Measurements from ENCODE around the gene SETBP1. TPM values are rescaled to one million over a fixed set of nuclear protein-coding genes. Genes with fewer than 3 reads are reported as not detected.

SETBP1 gene
- total and polyA plus RNA-seq, 7 experiments from 2014 or later, result 0.08 to 12.5 (median 2.5) TPM; not detected in 2

DNA sequence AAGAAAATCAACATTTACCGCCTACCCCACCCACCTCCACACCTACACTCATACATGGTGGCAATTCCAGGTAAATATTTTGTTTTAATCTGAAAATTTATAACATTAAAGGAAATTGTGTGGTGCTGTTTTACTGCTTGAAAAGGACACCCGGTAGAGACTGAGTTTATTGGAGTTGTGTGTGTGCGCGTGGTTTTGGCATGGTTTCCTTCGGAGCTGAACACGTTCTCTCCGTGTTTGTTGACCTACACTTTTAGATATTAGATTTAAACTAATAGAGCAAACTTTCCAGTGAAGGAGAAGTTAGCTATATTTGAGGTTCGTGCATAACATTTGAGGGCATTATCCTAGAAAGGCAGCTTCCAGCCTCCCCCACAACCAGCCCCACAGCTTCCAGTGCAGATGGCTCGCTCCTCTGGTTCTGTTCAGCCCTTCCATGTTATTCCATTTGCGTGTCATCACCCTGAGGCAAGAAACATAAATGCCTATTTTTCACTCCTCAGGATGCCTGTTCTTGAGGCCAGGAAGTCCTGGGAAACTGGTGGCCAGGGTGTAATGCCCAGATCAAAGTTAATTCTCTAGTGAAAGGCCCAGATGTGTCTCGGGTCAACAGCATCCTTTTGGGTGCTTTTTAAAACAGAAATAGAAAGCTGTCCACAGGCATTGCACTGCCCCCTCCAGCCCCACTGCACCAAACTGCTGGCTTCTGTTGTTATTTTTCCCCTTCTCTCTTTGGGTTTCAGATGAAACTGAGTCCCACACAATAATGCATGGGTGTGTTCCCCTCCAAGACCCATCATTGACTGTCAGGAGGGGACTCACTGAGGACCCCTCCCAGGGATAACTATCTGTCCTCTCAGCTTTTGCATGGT, 190.2 kb downstream of the SETBP1 start:
- Histone ChIP-seq H3K27ac (ENCODE audit: low read depth, low read length) (no peak overlapping the region), H3K9me3 (ENCODE audit: control insufficient read depth in 2 of 3, low read length in 3 of 3) (no peaks in the 10 kb centered on the region), H3K4me1 (ENCODE audit: control insufficient read depth in 2 of 2, insufficient read depth in 2 of 2, low read length in 2 of 2) (no peaks in the 10 kb centered on the region), H3K4me3 (ENCODE audit: low read length) (no peak overlapping the region), H3K36me3 (ENCODE audit: control insufficient read depth in 2 of 3, insufficient read depth in 3 of 3, low read length in 3 of 3) (no peaks in the 10 kb centered on the region), H3K27me3 (ENCODE audit: control insufficient read depth in 2 of 2, insufficient read depth in 2 of 2, low read length in 2 of 2) (no peaks in the 10 kb centered on the region)
- CTCF ChIA-PET, result no interaction called here
- DNase-seq (no peak), ATAC-seq (no peak)
- POLR2A ChIA-PET, result no interaction called here
- Mint-ChIP-seq H3K36me3 (no peaks in the 10 kb centered on the region), H3K9me3 (peaks cover 0 to 6% (median 0%) of the 10 kb centered on the region in 11 donors), H3K27ac (no peak overlapping the region), H3K4me3 (no peak overlapping the region), H3K4me1 (peaks cover 0 to 15% (median 0%) of the 10 kb centered on the region in 7 donors), H3K27me3 (peaks cover 0 to 13% (median 0%) of the 10 kb centered on the region in 5 donors)
- intact Hi-C loops (cut with micrococcal nuclease), result no loop called here

DNA sequence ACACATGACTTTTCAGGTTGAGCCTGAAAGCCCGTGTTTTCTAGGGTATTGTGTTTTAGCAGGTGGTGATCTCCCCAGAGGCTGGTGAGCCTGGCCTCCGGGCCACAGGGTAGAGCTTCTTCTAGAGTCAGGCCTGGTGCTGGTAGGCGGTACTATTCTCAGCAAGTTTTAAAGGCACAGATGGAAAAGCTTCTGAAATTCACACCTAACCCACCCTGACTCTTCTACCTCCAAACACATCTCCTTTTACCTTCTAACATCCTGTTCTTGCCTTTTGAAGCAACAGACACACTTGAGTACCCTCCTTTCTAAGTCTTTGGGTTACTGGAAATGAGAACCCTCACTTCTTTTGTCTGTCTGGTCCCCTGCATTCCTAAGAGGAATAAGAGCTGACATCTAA, 191.1 kb downstream of the SETBP1 start:
- Mint-ChIP-seq H3K36me3 (no peaks in the 10 kb centered on the region), H3K27me3 (peaks cover 0 to 10% (median 0%) of the 10 kb centered on the region in 5 donors), H3K4me1 (peaks cover 0 to 9% (median 0%) of the 10 kb centered on the region in 7 donors), H3K27ac (no peak overlapping the region), H3K4me3 (no peak overlapping the region), H3K9me3 (peaks cover 0 to 6% (median 0%) of the 10 kb centered on the region in 11 donors)
- no peaks in the 10 kb centered on the region for H3K4me1 ChIP-seq (ENCODE audit: control insufficient read depth in 2 of 2, insufficient read depth in 2 of 2, low read length in 2 of 2)
- no peak overlapping the region for H3K4me3 ChIP-seq (ENCODE audit: low read length)
- ChIA-PET POLR2A (no interaction called here), CTCF (no interaction called here)
- H3K27me3 ChIP-seq (ENCODE audit: control insufficient read depth in 2 of 2, insufficient read depth in 2 of 2, low read length in 2 of 2), result no peaks in the 10 kb centered on the region
- intact Hi-C loops (cut with micrococcal nuclease), result no loop called here
- no peak overlapping the region for H3K27ac ChIP-seq (ENCODE audit: low read depth, low read length)
- DNase-seq, result no peak
- no peaks in the 10 kb centered on the region for H3K9me3 ChIP-seq (ENCODE audit: control insufficient read depth in 2 of 3, low read length in 3 of 3)
- ATAC-seq, result no peak
- H3K36me3 ChIP-seq (ENCODE audit: control insufficient read depth in 2 of 3, insufficient read depth in 3 of 3, low read length in 3 of 3), result no peaks in the 10 kb centered on the region

DNA sequence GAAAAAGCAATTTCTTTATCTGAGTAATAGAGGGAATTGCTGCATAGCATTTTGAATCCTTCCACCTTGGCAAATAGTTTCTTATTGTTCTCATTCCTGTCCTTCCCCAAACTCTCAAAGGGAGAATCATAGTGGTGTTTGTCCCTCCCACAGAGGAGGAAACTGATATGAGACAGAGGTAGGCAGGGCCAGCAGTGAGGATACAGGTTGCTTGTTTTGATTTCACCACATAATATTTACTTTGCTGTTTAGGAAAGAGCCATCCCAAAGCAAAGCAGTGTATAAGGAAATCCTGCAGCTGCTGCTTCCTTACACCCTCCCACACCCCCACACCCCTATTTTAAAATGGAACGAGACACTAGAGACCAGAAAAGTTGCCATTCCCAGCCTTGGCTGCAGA, 195.3 kb downstream of the SETBP1 start:
- H3K9me3 ChIP-seq (ENCODE audit: control insufficient read depth in 2 of 3, low read length in 3 of 3), result no peaks in the 10 kb centered on the region
- peaks cover 0 to 9% (median 0%) of the 10 kb centered on the region in 7 donors for H3K4me1 Mint-ChIP-seq
- H3K27ac ChIP-seq (ENCODE audit: low read depth, low read length), result no peak overlapping the region
- H3K4me3 ChIP-seq (ENCODE audit: low read length), result no peak overlapping the region
- H3K36me3 Mint-ChIP-seq, result no peaks in the 10 kb centered on the region
- H3K27me3 Mint-ChIP-seq, result peaks cover 0 to 16% (median 0%) of the 10 kb centered on the region in 5 donors
- no peaks in the 10 kb centered on the region for H3K4me1 ChIP-seq (ENCODE audit: control insufficient read depth in 2 of 2, insufficient read depth in 2 of 2, low read length in 2 of 2)
- peaks cover 0 to 7% (median 0%) of the 10 kb centered on the region in 11 donors for H3K9me3 Mint-ChIP-seq
- ChIA-PET CTCF (no interaction called here), POLR2A (no interaction called here)
- DNase-seq (no peak), ATAC-seq (no peak)
- H3K4me3 Mint-ChIP-seq, result no peak overlapping the region
- H3K27ac Mint-ChIP-seq, result no peak overlapping the region
- intact Hi-C loops (cut with micrococcal nuclease), result no loop called here
- H3K36me3 ChIP-seq (ENCODE audit: control insufficient read depth in 2 of 3, insufficient read depth in 3 of 3, low read length in 3 of 3), result no peaks in the 10 kb centered on the region
- no peaks in the 10 kb centered on the region for H3K27me3 ChIP-seq (ENCODE audit: control insufficient read depth in 2 of 2, insufficient read depth in 2 of 2, low read length in 2 of 2)

DNA sequence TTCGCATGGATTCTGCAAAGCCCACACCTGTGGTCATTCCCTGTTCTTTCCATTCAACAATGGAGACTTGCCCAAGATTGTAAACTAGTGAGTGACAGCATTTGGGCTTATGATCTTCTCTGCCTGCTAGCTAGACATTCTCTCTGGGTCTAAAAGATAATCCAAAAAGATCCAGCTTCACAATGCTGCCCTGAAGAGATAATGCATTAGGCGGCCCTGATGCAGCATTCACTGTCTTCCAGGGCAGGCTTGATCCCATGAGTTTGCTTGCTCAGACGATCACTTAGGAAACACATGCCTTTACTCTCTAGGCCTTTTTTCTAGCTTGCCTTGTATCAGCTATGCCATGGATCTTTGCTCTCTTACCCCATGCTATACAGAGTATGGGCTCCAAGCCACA, 196.1 kb downstream of the SETBP1 start:
- H3K27me3 ChIP-seq (ENCODE audit: control insufficient read depth in 2 of 2, insufficient read depth in 2 of 2, low read length in 2 of 2), result no peaks in the 10 kb centered on the region
- intact Hi-C loops (cut with micrococcal nuclease), result no loop called here
- Mint-ChIP-seq H3K4me3 (no peak overlapping the region), H3K27me3 (peaks cover 0 to 16% (median 1%) of the 10 kb centered on the region in 5 donors), H3K27ac (no peak overlapping the region), H3K4me1 (peaks cover 0 to 3% (median 0%) of the 10 kb centered on the region in 7 donors), H3K36me3 (no peaks in the 10 kb centered on the region), H3K9me3 (peaks cover 0 to 7% (median 0%) of the 10 kb centered on the region in 11 donors)
- H3K4me1 ChIP-seq (ENCODE audit: control insufficient read depth in 2 of 2, insufficient read depth in 2 of 2, low read length in 2 of 2), result no peaks in the 10 kb centered on the region
- ChIA-PET POLR2A (no interaction called here), CTCF (no interaction called here)
- H3K27ac ChIP-seq (ENCODE audit: low read depth, low read length), result no peak overlapping the region
- no peaks in the 10 kb centered on the region for H3K9me3 ChIP-seq (ENCODE audit: control insufficient read depth in 2 of 3, low read length in 3 of 3)
- H3K4me3 ChIP-seq (ENCODE audit: low read length), result no peak overlapping the region
- DNase-seq (no peak), ATAC-seq (no peak)
- H3K36me3 ChIP-seq (ENCODE audit: control insufficient read depth in 2 of 3, insufficient read depth in 3 of 3, low read length in 3 of 3), result no peaks in the 10 kb centered on the region

DNA sequence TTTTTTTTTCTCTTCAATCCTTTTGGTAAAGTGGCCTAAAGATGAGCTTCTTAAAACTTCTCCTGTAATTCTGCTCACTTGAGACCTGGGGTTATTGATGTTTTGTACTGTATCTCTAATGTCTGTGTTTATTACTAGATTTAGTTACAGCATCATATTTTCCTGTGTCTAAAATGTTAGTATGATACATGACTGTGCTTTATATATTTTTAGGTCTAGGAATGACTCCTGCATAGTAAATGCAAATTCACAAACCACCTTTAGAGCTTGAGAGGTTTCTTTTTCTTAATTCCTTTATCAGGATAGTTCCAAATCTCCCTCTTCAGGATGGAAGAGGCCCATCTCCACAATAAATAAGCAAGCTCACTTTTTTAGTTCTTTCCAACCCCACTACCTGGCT, 197.6 kb downstream of the SETBP1 start:
- intact Hi-C loops (cut with micrococcal nuclease), result no loop called here
- H3K4me1 Mint-ChIP-seq, result no peaks in the 10 kb centered on the region
- H3K4me3 Mint-ChIP-seq, result no peak overlapping the region
- POLR2A ChIA-PET, result no interaction called here
- Histone ChIP-seq H3K4me1 (ENCODE audit: control insufficient read depth in 2 of 2, insufficient read depth in 2 of 2, low read length in 2 of 2) (no peaks in the 10 kb centered on the region), H3K27me3 (ENCODE audit: control insufficient read depth in 2 of 2, insufficient read depth in 2 of 2, low read length in 2 of 2) (no peaks in the 10 kb centered on the region), H3K36me3 (ENCODE audit: control insufficient read depth in 2 of 3, insufficient read depth in 3 of 3, low read length in 3 of 3) (no peaks in the 10 kb centered on the region), H3K4me3 (ENCODE audit: low read length) (no peak overlapping the region), H3K9me3 (ENCODE audit: control insufficient read depth in 2 of 3, low read length in 3 of 3) (no peaks in the 10 kb centered on the region), H3K27ac (ENCODE audit: low read depth, low read length) (no peak overlapping the region)
- peaks cover 0 to 7% (median 4%) of the 10 kb centered on the region in 5 donors for H3K27me3 Mint-ChIP-seq
- H3K27ac Mint-ChIP-seq, result no peak overlapping the region
- no peak for DNase-seq
- ATAC-seq, result no peak
- no peaks in the 10 kb centered on the region for H3K36me3 Mint-ChIP-seq
- CTCF ChIA-PET, result interaction anchor here (0.5 kb wide), 1 partner anchor 244 kb away, joined by 3 read pairs; no protein-coding TSS in a partner anchor
- peaks cover 0 to 7% (median 0%) of the 10 kb centered on the region in 11 donors for H3K9me3 Mint-ChIP-seq

DNA sequence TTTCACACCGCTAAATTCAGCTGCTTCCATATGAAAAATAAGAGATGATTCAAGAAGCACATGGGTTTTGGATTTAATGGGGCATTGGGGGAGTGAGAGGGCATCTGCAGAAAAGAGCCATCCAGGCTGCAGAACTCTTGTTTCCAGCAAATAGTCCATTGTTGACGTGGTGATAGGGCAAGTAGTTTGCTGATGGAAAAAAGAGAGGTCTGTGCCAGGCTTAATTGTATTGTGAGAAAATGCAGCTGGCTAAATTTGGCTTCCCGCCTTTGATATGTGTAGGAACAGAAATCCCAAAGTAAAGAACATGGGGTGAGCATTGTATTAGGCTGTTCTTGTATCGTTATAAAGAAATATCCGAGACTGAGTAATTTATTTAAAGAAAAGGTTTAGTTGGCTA, 199.5 kb downstream of the SETBP1 start:
- ChIA-PET POLR2A (no interaction called here), CTCF (no interaction called here)
- H3K27ac Mint-ChIP-seq, result no peak overlapping the region
- Histone ChIP-seq H3K9me3 (ENCODE audit: control insufficient read depth in 2 of 3, low read length in 3 of 3) (no peaks in the 10 kb centered on the region), H3K27ac (ENCODE audit: low read depth, low read length) (no peak overlapping the region), H3K4me1 (ENCODE audit: control insufficient read depth in 2 of 2, insufficient read depth in 2 of 2, low read length in 2 of 2) (no peaks in the 10 kb centered on the region), H3K4me3 (ENCODE audit: low read length) (no peak overlapping the region), H3K36me3 (ENCODE audit: control insufficient read depth in 2 of 3, insufficient read depth in 3 of 3, low read length in 3 of 3) (no peaks in the 10 kb centered on the region), H3K27me3 (ENCODE audit: control insufficient read depth in 2 of 2, insufficient read depth in 2 of 2, low read length in 2 of 2) (no peaks in the 10 kb centered on the region)
- intact Hi-C loops (cut with micrococcal nuclease), result no loop called here
- no peak for DNase-seq
- no peak overlapping the region for H3K4me3 Mint-ChIP-seq
- no peaks in the 10 kb centered on the region for H3K4me1 Mint-ChIP-seq
- no peaks in the 10 kb centered on the region for H3K36me3 Mint-ChIP-seq
- H3K27me3 Mint-ChIP-seq, result peaks cover 0 to 6% (median 4%) of the 10 kb centered on the region in 5 donors
- ATAC-seq, result no peak
- H3K9me3 Mint-ChIP-seq, result peaks cover 0 to 3% (median 0%) of the 10 kb centered on the region in 11 donors
